NB4 (cell line): ENCODE measurements around the gene DNAJC28.

ENCODE experiments used
- POLR2A ChIP-seq: IDR thresholded peaks from 2 replicates; pipeline ENCODE4 v1.6.1; 2011; ENCODE audit warnings: mild to moderate bottlenecking; ENCODE audit not compliant: insufficient read length; ENCODE audit errors: extremely low read depth
- TF ChIP-seq, protein P1 (sequence below): IDR thresholded peaks from one replicate; pipeline ENCODE4 v1.5.1; 2012; ENCODE audit warnings: low read depth, low read length

DNA sequence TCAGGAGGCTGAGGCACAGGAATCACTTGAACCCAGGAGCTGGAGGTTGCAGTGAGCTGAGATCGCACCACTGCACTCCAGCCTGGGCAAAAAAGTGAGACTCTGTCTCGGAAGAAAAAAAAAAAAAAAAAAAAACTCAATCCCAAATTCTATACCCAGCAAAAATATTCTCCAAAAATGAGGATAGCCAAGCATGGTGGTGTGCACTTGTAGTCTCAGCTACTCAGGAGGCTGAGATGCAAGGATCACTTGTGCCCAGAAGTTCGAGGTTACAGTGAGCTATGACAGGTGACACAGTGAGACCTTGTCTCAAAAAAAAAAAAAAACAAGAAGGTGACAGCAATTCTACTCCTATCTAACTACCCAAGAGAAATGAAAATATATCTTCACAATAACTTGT lies 18.2 kb downstream of the DNAJC28 start:
- TF ChIP-seq, protein P1, sequence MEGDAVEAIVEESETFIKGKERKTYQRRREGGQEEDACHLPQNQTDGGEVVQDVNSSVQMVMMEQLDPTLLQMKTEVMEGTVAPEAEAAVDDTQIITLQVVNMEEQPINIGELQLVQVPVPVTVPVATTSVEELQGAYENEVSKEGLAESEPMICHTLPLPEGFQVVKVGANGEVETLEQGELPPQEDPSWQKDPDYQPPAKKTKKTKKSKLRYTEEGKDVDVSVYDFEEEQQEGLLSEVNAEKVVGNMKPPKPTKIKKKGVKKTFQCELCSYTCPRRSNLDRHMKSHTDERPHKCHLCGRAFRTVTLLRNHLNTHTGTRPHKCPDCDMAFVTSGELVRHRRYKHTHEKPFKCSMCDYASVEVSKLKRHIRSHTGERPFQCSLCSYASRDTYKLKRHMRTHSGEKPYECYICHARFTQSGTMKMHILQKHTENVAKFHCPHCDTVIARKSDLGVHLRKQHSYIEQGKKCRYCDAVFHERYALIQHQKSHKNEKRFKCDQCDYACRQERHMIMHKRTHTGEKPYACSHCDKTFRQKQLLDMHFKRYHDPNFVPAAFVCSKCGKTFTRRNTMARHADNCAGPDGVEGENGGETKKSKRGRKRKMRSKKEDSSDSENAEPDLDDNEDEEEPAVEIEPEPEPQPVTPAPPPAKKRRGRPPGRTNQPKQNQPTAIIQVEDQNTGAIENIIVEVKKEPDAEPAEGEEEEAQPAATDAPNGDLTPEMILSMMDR: no peak
- TF ChIP-seq POLR2A: no peak
